Ishikawa (cell line): Measurements from ENCODE around the gene GTF2H4.

Experiments
- CEBPB ChIP-seq: IDR thresholded peaks from 2 replicates; pipeline ENCODE4 v1.6.1; 2012
- RAD21 ChIP-seq: IDR thresholded peaks from 2 replicates; pipeline ENCODE4 v1.6.1; 2012; ENCODE audit warnings: low read depth
- TAF1 ChIP-seq: IDR thresholded peaks from 2 replicates; pipeline ENCODE4 v1.6.1; 2012; ENCODE audit warnings: low read depth, mild to moderate bottlenecking
- TEAD4 ChIP-seq: IDR thresholded peaks from 2 replicates; pipeline ENCODE4 v1.6.1; 2012
- YY1 ChIP-seq: IDR thresholded peaks from 2 replicates; pipeline ENCODE4 v1.6.1; 2012; ENCODE audit warnings: low read depth

GRCh38 chr6:30915591-30915946, 7.6 kb downstream of the GTF2H4 start:
- TF ChIP-seq RAD21 (peak; percentile 81), TEAD4 (no peak), YY1 (no peak), TAF1 (no peak), CEBPB (no peak)
